ENCODE data around the gene MANF. TPM values are rescaled to one million over a fixed set of nuclear protein-coding genes. Genes with fewer than 3 reads are reported as not detected.

Gene MANF
- total and polyA plus RNA-seq, 10 donors, result 31.8 to 85.8 (median 47.7) TPM

GRCh38 chr3:51380601-51381332 is 4.3 kb upstream of the MANF start:
- WGBS, 5 donors, result 90 to 94% (median 91%) methylated on average over 12 to 15 of the region's 15 CpGs
- Histone ChIP-seq H3K36me3 (no peaks in the 10 kb centered on the region), H3K27ac (no peak overlapping the region), H3K27me3 (replicated peaks in 1 of 7) (no peaks in the 10 kb centered on the region), H3K4me1 (peaks cover 6 to 36% (median 15%) of the 10 kb centered on the region in 6 donors), H3K4me3 (no peak overlapping the region), H3K9me3 (no peaks in the 10 kb centered on the region)
- intact Hi-C loops (cut with DNase I; ENCODE audit: low total_unique reads), result loop anchor here (5.0 to 10.0 kb wide), 2 partner anchors 294 to 763 kb away; partner anchors contain the start of genes MAPKAPK3 and TEX264
- TF ChIP-seq POLR2A (IDR thresholded peaks at IDR 0.05) (no peak), POLR2AphosphoS5 (IDR thresholded peaks at IDR 0.05) (no peak)
- TF ChIP-seq, protein P1, sequence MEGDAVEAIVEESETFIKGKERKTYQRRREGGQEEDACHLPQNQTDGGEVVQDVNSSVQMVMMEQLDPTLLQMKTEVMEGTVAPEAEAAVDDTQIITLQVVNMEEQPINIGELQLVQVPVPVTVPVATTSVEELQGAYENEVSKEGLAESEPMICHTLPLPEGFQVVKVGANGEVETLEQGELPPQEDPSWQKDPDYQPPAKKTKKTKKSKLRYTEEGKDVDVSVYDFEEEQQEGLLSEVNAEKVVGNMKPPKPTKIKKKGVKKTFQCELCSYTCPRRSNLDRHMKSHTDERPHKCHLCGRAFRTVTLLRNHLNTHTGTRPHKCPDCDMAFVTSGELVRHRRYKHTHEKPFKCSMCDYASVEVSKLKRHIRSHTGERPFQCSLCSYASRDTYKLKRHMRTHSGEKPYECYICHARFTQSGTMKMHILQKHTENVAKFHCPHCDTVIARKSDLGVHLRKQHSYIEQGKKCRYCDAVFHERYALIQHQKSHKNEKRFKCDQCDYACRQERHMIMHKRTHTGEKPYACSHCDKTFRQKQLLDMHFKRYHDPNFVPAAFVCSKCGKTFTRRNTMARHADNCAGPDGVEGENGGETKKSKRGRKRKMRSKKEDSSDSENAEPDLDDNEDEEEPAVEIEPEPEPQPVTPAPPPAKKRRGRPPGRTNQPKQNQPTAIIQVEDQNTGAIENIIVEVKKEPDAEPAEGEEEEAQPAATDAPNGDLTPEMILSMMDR (IDR thresholded peaks at IDR 0.05 in 8 of 11, conservative IDR thresholded peaks at IDR 0.05 in 3 of 11), result no peak
- DNase-seq, result no peak

DNA sequence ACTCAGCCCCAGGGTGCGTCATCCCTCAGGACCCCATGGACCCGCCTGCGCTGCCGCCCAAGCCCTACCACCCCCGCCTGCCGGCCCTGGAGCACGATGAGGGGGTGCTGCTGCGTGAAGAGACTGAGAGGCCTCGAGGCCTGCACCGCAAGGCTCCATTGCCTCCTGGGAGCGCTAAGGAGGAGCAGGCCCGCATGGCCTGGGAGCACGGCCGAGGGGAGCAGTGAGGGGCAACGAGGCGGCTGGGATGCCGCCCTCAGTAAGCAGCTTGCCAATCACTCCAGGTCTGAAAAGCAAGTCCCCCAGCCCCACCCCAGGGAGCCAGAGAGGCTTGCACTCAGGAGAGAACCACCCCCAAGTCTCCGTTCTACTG is 3.8 kb upstream of the MANF start:
- Histone ChIP-seq H3K27ac (no peak overlapping the region), H3K36me3 (peaks cover 0 to 2% (median 0%) of the 10 kb centered on the region in 6 donors), H3K4me1 (peaks cover 12 to 42% (median 20%) of the 10 kb centered on the region in 6 donors), H3K27me3 (replicated peaks in 1 of 7) (no peaks in the 10 kb centered on the region), H3K9me3 (no peaks in the 10 kb centered on the region), H3K4me3 (no peak overlapping the region)
- DNase-seq, result no peak
- intact Hi-C loops (cut with DNase I; ENCODE audit: low total_unique reads), result loop anchor here (5.0 to 10.0 kb wide), 2 partner anchors 293 to 764 kb away; partner anchors contain the start of genes MAPKAPK3 and TEX264
- TF ChIP-seq POLR2A (IDR thresholded peaks at IDR 0.05) (no peak), POLR2AphosphoS5 (IDR thresholded peaks at IDR 0.05) (no peak)
- TF ChIP-seq, protein P1 (IDR thresholded peaks at IDR 0.05 in 8 of 11, conservative IDR thresholded peaks at IDR 0.05 in 3 of 11), result no peak
- 92 to 96% (median 95%) methylated on average over 12 to 18 of the region's 18 CpGs for WGBS, 5 donors

- intact Hi-C loops (cut with DNase I; ENCODE audit: low total_unique reads), result loop anchor here (5.0 to 10.0 kb wide), 2 partner anchors 293 to 765 kb away; partner anchors contain the start of genes MAPKAPK3 and TEX264
- 87 to 94% (median 93%) methylated on average over 4 of the region's 4 CpGs for WGBS, 5 donors
- TF ChIP-seq POLR2AphosphoS5 (IDR thresholded peaks at IDR 0.05) (no peak), POLR2A (IDR thresholded peaks at IDR 0.05) (no peak)
- TF ChIP-seq, protein P1 (IDR thresholded peaks at IDR 0.05 in 8 of 11, conservative IDR thresholded peaks at IDR 0.05 in 3 of 11), result no peak
- Histone ChIP-seq H3K27me3 (replicated peaks in 1 of 7) (no peaks in the 10 kb centered on the region), H3K4me1 (peaks cover 21 to 51% (median 29%) of the 10 kb centered on the region in 6 donors), H3K4me3 (no peak overlapping the region), H3K9me3 (no peaks in the 10 kb centered on the region), H3K36me3 (peaks cover 0 to 11% (median 0%) of the 10 kb centered on the region in 6 donors), H3K27ac (no peak overlapping the region)
- DNase-seq, result no peak
These were observed 2.9 kb upstream of the MANF start for GRCh38 chr3:51382076-51382745.
